Endodermal cell (in vitro differentiated cells): Measurements from ENCODE around the gene CUX1. TPM values are rescaled to one million over a fixed set of nuclear protein-coding genes. Genes with fewer than 3 reads are reported as not detected.

ENCODE experiments used
- DNase-seq: peaks from one replicate; pipeline ENCODE4 v3.0.0-alpha.2; 2017
- H3K27ac ChIP-seq: 2 replicates; pipeline ENCODE4 v1.5.1; 2013; ENCODE audit warnings: mild to moderate bottlenecking, low read depth, low read length, moderate library complexity
- H3K27me3 ChIP-seq: 2 replicates; pipeline ENCODE4 v1.6.1; 2013; ENCODE audit warnings: mild to moderate bottlenecking, low read length, moderate library complexity; ENCODE audit not compliant: insufficient read depth, control insufficient read depth, poor library complexity, severe bottlenecking
- H3K36me3 ChIP-seq: 2 replicates; pipeline ENCODE4 v1.7.0; 2013; ENCODE audit warnings: mild to moderate bottlenecking, low read length, moderate library complexity; ENCODE audit not compliant: control insufficient read depth, insufficient read depth
- H3K4me1 ChIP-seq: one replicate; pipeline ENCODE4 v1.7.0; 2013; ENCODE audit warnings: low read length; ENCODE audit not compliant: control insufficient read depth, insufficient read depth
- H3K4me3 ChIP-seq: 2 replicates; pipeline ENCODE4 v1.5.1; 2013; ENCODE audit warnings: mild to moderate bottlenecking, low read length, moderate library complexity
- H3K9ac ChIP-seq: 2 replicates; pipeline ENCODE4 v1.6.1; 2013; ENCODE audit warnings: mild to moderate bottlenecking, low read length, moderate library complexity; ENCODE audit not compliant: poor library complexity, severe bottlenecking; ENCODE audit errors: extremely low read depth
- H3K9me3 ChIP-seq: 2 replicates; pipeline ENCODE4 v1.6.1; 2013; ENCODE audit warnings: mild to moderate bottlenecking, low read length, moderate library complexity; ENCODE audit not compliant: control insufficient read depth
- H3K27ac Mint-ChIP-seq: 2 replicates; pipeline ENCODE4 v1.8.0; 2020; ENCODE audit warnings: mixed read lengths
- H3K27me3 Mint-ChIP-seq: 2 replicates; pipeline ENCODE4 v1.8.0; 2021; ENCODE audit warnings: mild to moderate bottlenecking, mixed read lengths; ENCODE audit not compliant: insufficient read depth
- H3K36me3 Mint-ChIP-seq: 2 replicates; pipeline ENCODE4 v1.8.0; 2020; ENCODE audit warnings: low read depth, mixed read lengths
- H3K4me1 Mint-ChIP-seq: 2 replicates; pipeline ENCODE4 v1.8.0; 2020; ENCODE audit warnings: mixed read lengths
- H3K4me3 Mint-ChIP-seq: 2 replicates; pipeline ENCODE4 v1.8.0; 2020; ENCODE audit warnings: mild to moderate bottlenecking, moderate library complexity, mixed read lengths
- H3K9me3 Mint-ChIP-seq: 2 replicates; pipeline ENCODE4 v1.8.0; 2020; ENCODE audit warnings: mild to moderate bottlenecking, mixed read lengths
- WGBS, 2 experiments: methylation state at CpG; one replicate each; pipeline versions ENCODE4 v1.1.5 to v1.1.7; 2013; ENCODE audit warnings: missing lambda C conversion rate in 2 of 2, mixed read lengths in 1 of 2; ENCODE audit not compliant: insufficient coverage in 1 of 2, insufficient read length in 1 of 2; 5-methylcytosine and 5-hydroxymethylcytosine counted together
- total RNA-seq, 2 donors: library from RNA; stranded (reverse); fragmentation: NEBNext Ultra II Directional in 1 of 2; extraction: Animal tissue kit (Norgen Biotek cat#: 25700) in 1 of 2; gene quantifications; 2 replicates in 1 of 2; 3 replicates in 1 of 2; pipeline ENCODE4 v1.2.1, GENCODE V29; 2021
- TF ChIP-seq, protein P1 (sequence below): fragments of 200-600 bp; sonication (generic); conservative IDR thresholded peaks from 2 replicates; pipeline ENCODE4 v1.5.0; 2021; ENCODE audit warnings: antibody characterized with exemption, mild to moderate bottlenecking

The CUX1 gene
- total RNA-seq, 2 donors from 2014 or later = 85.1 to 108 TPM

DNA sequence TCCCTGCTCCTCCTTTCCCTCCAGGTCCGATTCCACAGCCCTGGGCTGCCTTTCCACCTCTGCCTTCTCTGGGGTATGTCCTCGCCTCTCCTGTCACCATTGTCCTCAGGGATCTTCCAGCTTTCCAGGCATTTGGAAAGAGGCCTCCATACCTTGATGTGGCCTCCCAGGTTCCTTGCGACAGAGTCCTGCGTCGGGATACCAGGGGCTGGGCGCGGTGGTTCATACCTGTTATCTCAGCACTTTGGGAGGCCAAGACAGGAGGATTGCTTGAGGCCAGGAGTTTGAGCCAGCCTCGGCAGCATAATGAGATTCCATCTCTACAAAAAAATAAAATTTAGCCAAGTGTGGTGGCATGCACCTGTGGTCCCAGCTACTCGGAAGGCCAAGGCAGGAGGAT is 171.1 kb downstream of the CUX1 start:
- Histone ChIP-seq H3K27me3 (no peaks in the 10 kb centered on the region), H3K9ac (no peak overlapping the region), H3K27ac (no peak overlapping the region), H3K4me1 (peaks cover 9% of the 10 kb centered on the region), H3K36me3 (peaks cover 9% of the 10 kb centered on the region), H3K4me3 (no peak overlapping the region), H3K9me3 (peaks cover under 1% of the 10 kb centered on the region)
- no peaks in the 10 kb centered on the region for H3K27me3 Mint-ChIP-seq
- WGBS, 2 experiments = 97 to 100% methylated on average over 4 to 9 of the region's 9 CpGs
- no peak for DNase-seq
- no peak overlapping the region for H3K4me3 Mint-ChIP-seq
- H3K4me1 Mint-ChIP-seq = peaks cover 19% of the 10 kb centered on the region
- peaks cover 25% of the 10 kb centered on the region for H3K36me3 Mint-ChIP-seq
- no peak overlapping the region for H3K27ac Mint-ChIP-seq
- TF ChIP-seq, protein P1, sequence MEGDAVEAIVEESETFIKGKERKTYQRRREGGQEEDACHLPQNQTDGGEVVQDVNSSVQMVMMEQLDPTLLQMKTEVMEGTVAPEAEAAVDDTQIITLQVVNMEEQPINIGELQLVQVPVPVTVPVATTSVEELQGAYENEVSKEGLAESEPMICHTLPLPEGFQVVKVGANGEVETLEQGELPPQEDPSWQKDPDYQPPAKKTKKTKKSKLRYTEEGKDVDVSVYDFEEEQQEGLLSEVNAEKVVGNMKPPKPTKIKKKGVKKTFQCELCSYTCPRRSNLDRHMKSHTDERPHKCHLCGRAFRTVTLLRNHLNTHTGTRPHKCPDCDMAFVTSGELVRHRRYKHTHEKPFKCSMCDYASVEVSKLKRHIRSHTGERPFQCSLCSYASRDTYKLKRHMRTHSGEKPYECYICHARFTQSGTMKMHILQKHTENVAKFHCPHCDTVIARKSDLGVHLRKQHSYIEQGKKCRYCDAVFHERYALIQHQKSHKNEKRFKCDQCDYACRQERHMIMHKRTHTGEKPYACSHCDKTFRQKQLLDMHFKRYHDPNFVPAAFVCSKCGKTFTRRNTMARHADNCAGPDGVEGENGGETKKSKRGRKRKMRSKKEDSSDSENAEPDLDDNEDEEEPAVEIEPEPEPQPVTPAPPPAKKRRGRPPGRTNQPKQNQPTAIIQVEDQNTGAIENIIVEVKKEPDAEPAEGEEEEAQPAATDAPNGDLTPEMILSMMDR = no peak
- peaks cover 2% of the 10 kb centered on the region for H3K9me3 Mint-ChIP-seq

GRCh38 chr7:101989101-101989500 is 171.7 kb downstream of the CUX1 start:
- Mint-ChIP-seq H3K36me3 (peaks cover 23% of the 10 kb centered on the region), H3K27ac (no peak overlapping the region), H3K4me1 (peaks cover 19% of the 10 kb centered on the region), H3K9me3 (no peaks in the 10 kb centered on the region), H3K4me3 (no peak overlapping the region), H3K27me3 (no peaks in the 10 kb centered on the region)
- H3K9ac ChIP-seq = no peak overlapping the region
- no peaks in the 10 kb centered on the region for H3K27me3 ChIP-seq
- H3K36me3 ChIP-seq = peaks cover 9% of the 10 kb centered on the region
- no peak for DNase-seq
- no peak overlapping the region for H3K4me3 ChIP-seq
- no peak overlapping the region for H3K27ac ChIP-seq
- H3K4me1 ChIP-seq = peaks cover 9% of the 10 kb centered on the region
- TF ChIP-seq, protein P1 = no peak
- H3K9me3 ChIP-seq = no peaks in the 10 kb centered on the region
- WGBS, 2 experiments = 96 to 97% methylated on average over 15 to 20 of the region's 20 CpGs

GRCh38 chr7:101990811-101991418 is 173.5 kb downstream of the CUX1 start:
- TF ChIP-seq, protein P1 = no peak
- WGBS, 2 experiments = 95 to 97% methylated on average over 15 to 17 of the region's 17 CpGs
- H3K4me1 ChIP-seq = no peaks in the 10 kb centered on the region
- H3K27me3 ChIP-seq = no peaks in the 10 kb centered on the region
- Mint-ChIP-seq H3K36me3 (peaks cover 30% of the 10 kb centered on the region), H3K27ac (peak overlapping the region; percentile 52), H3K9me3 (no peaks in the 10 kb centered on the region), H3K27me3 (no peaks in the 10 kb centered on the region), H3K4me1 (peaks cover 5% of the 10 kb centered on the region), H3K4me3 (no peak overlapping the region)
- no peaks in the 10 kb centered on the region for H3K9me3 ChIP-seq
- no peak for DNase-seq
- H3K27ac ChIP-seq = no peak overlapping the region
- H3K9ac ChIP-seq = no peak overlapping the region
- no peak overlapping the region for H3K4me3 ChIP-seq
- peaks cover 16% of the 10 kb centered on the region for H3K36me3 ChIP-seq
